HepG2 (cell line): Measurements from ENCODE around the gene ATP6V0A1. TPM values are rescaled to one million over a fixed set of nuclear protein-coding genes. Genes with fewer than 3 reads are reported as not detected.

Experiments used
- ARID3A ChIP-seq: IDR thresholded peaks from 2 replicates; pipeline ENCODE4 v1.6.1; 2012; ENCODE audit warnings: low read depth, low read length, improper control_type of control experiment
- CEBPB ChIP-seq: IDR thresholded peaks from 2 replicates; pipeline ENCODE4 v1.6.1; 2011; ENCODE audit warnings: low read depth, low read length, improper control_type of control experiment, borderline replicate concordance
- CSRNP1 ChIP-seq: sonication (generic); formaldehyde crosslinking; IDR thresholded peaks from 2 replicates; pipeline ENCODE4 v1.8.1; 2023; ENCODE audit warnings: mild to moderate bottlenecking, missing genetic modification reagents
- IKZF4 ChIP-seq: sonication (generic); formaldehyde crosslinking; IDR thresholded peaks from 2 replicates; pipeline ENCODE4 v1.5.1; 2020; ENCODE audit warnings: borderline replicate concordance, mild to moderate bottlenecking, low read depth, missing genetic modification reagents; ENCODE audit errors: not compliant biosample characterization
- NFIC ChIP-seq: IDR thresholded peaks from 2 replicates; pipeline ENCODE4 v1.6.1; 2012; ENCODE audit warnings: mild to moderate bottlenecking, low read length, inconsistent platforms
- PATZ1 ChIP-seq: sonication (generic); formaldehyde crosslinking; IDR thresholded peaks from 2 replicates; pipeline ENCODE4 v1.4.0; 2020; ENCODE audit warnings: missing genetic modification reagents
- PAWR ChIP-seq: sonication (generic); formaldehyde crosslinking; IDR thresholded peaks from 2 replicates; pipeline ENCODE4 v1.4.0; 2020; ENCODE audit warnings: missing genetic modification reagents, mild to moderate bottlenecking, borderline replicate concordance
- PRDM15 ChIP-seq: sonication (generic); formaldehyde crosslinking; IDR thresholded peaks from 2 replicates; pipeline ENCODE4 v1.4.0; 2020; ENCODE audit warnings: missing genetic modification reagents
- RARG ChIP-seq: sonication (generic); formaldehyde crosslinking; IDR thresholded peaks from 2 replicates; pipeline ENCODE4 v1.4.0; 2020; ENCODE audit warnings: low read depth, mild to moderate bottlenecking, missing genetic modification reagents
- SOX6 ChIP-seq, 2 experiments: fragments of 450-650 bp in 1 of 2; sonication (generic) in 1 of 2; formaldehyde crosslinking in 1 of 2; IDR thresholded peaks; 2 replicates each; pipeline versions ENCODE4 v1.4.0 to v1.6.1; 2017 to 2020; ENCODE audit warnings: antibody characterized with exemption in 1 of 2, mild to moderate bottlenecking in 1 of 2, missing genetic modification reagents in 1 of 2
- XRCC5 ChIP-seq: fragments of 200-400 bp; formaldehyde crosslinking; optimal IDR thresholded peaks from 2 replicates; pipeline ENCODE3; 2017; ENCODE audit warnings: mild to moderate bottlenecking, low read length
- ZFP1 ChIP-seq: IDR thresholded peaks from 2 replicates; pipeline ENCODE4 v1.6.1; 2016
- ZNF609 ChIP-seq: sonication (generic); formaldehyde crosslinking; IDR thresholded peaks from 2 replicates; pipeline ENCODE4 v1.4.0; 2020; ENCODE audit warnings: mild to moderate bottlenecking, missing genetic modification reagents, borderline replicate concordance
- polyA plus RNA-seq, 8 experiments: library from polyadenylated mRNA; depleted of rRNA in 3 of 8; stranded (reverse) in 7 of 8; unstranded in 1 of 8; fragments of >200 nt; fragmentation: Illumina TruSeq in 4 of 8; extraction: Trizol in 4 of 8; gene quantifications; 2 replicates each; pipeline versions ENCODE4 v1.2.1 to v1.2.3, GENCODE V29; 2011 to 2016; ENCODE audit warnings: low read depth in 4 of 8, missing spikeins in 1 of 8, mixed read lengths in 1 of 8; ENCODE audit not compliant: insufficient read depth in 1 of 8
- total RNA-seq, 5 experiments: library from RNA; depleted of rRNA; stranded (reverse); fragments of >200 nt; fragmentation: Illumina TruSeq; extraction: Trizol; gene quantifications; 2 replicates each; pipeline ENCODE4 v1.2.3, GENCODE V29; 2016; ENCODE audit warnings: low read depth in 1 of 5

Gene ATP6V0A1
- total and polyA plus RNA-seq, 2 of the 13 experiments (the other 11 are each of a cell fraction or from before 2014, with no cell fraction given) = 27.9 to 54.1 TPM

- TF ChIP-seq IKZF4 (CRISPR knock-in tag) = no peak
- peak; percentile 67 for TF ChIP-seq PATZ1 (CRISPR knock-in tag)
- TF ChIP-seq ZNF609 (CRISPR knock-in tag) = peak; percentile 48; the same call in 1 of the 2 replicates
- TF ChIP-seq CEBPB = no peak
- no peak for TF ChIP-seq RARG (CRISPR knock-in tag)
- 0 out of 2 replicates have a peak, but pooled peaks have one; percentile 25 for TF ChIP-seq PRDM15 (CRISPR knock-in tag)
- TF ChIP-seq ARID3A = no peak
- TF ChIP-seq NFIC = peak; percentile 95
- TF ChIP-seq PAWR (CRISPR knock-in tag) = no peak
- TF ChIP-seq ZFP1 (CRISPR knock-in tag) = peak; percentile 56; the same call in 1 of the 2 replicates
- TF ChIP-seq XRCC5 = peak; percentile 86
- peak; percentile 69; the same call in 1 of the 2 replicates for TF ChIP-seq CSRNP1 (CRISPR knock-in tag)
- TF ChIP-seq SOX6 (IDR thresholded peaks at IDR 0.05) = no peak
- peak; percentile 84 for TF ChIP-seq SOX6 (CRISPR knock-in tag; IDR thresholded peaks at IDR 0.05)
Measured at GRCh38 chr17:42484304-42484703, 25.6 kb downstream of the ATP6V0A1 start (continued).
